T-helper 1 cell (primary cell): ENCODE results near the gene AKIRIN2.
A peak's percentile ranks its signal among the peaks of the same experiment; 100 is the strongest.
"Not testable (repeated sequence)": the region's sequence is repeated elsewhere in the genome, so short reads cannot be mapped to it uniquely, and the experiment has no call there.

Source experiments
- DNase-seq, 5 donors: peaks; one replicate each; pipeline ENCODE4 v3.0.0-alpha.2; 2012 to 2020

The AKIRIN2 gene

DNA sequence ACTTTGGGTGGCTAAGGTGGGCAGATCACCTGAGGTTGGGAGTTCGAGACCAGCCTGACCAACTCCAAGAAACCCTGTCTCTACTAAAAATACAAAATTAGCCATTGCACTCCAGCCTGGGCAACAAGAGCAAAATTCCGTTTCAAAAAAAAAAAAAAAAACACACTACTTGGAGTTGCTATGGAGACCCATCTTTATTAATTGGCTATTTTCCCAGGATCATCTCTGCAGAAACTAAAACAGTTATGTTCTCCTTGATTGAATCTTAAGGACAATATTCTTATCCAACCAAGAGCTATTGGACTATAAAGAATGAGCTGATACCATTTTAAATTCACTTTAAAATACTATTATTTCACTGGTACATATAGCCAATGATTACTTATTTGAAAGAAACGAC lies 14.7 kb downstream of the AKIRIN2 start:
- no peak for DNase-seq

GRCh38 chr6:87686636-87687205 lies 15.3 kb downstream of the AKIRIN2 start:
- DNase-seq: not testable (repeated sequence)

DNA sequence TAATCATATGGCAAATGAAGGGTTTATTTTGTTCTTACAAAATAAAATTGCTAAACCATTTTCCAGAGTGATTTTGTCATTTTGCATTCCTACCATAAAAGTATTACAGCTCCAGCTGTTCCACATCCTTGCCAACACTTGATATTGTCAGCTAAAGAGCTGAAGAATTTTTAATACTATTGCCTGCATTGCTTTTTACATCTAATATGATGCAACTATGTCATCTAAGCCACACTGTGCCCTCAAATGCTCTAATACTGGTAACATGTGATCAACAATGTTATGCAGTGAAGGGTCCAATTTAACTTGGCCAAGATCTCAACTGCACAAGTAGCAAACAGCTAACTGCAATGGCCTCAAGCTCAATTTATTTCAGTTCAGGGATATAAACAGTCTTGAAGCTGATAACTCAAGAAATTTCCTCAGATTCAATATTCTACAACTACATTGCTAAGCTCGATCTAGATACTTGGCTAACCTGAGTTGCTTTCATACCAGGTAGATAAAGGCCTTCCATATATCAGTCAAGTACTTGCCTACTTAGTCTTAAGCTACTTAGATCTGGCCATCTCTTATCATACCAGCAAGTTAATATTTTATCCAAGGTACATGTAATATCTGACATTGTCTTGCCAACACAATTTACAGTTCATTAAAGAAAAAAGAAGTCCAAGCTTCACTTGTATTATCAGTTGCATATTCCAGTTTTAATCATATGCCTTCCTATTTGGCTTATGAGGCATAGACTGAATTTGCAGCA lies 17.0 kb downstream of the AKIRIN2 start:
- DNase-seq: no peak

- DNase-seq: no peak
These were observed 18.1 kb downstream of the AKIRIN2 start for GRCh38 chr6:87683890-87684289.

DNA sequence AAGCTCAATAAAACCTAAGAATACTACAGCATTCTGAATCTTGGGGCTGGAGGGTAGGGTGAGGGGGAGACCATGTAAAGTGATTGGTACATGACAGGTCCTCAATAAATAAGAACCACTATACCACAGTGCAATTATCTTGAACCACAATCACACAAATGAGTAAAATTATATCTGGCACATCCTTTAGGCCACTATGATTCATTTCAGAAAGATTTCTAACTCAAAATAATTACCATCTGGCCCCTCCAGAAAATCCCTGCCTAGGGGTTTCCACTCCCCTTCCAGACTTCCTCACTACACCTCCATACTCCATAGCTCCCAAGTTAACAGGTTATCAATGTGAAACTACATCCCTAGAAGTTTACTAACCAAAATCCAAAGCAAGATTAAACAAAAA lies 19.7 kb downstream of the AKIRIN2 start:
- peak in 1 of 5 donors; percentile 40 for DNase-seq

GRCh38 chr6:87675004-87675681 lies 26.9 kb downstream of the AKIRIN2 start:
- no peak for DNase-seq

DNA sequence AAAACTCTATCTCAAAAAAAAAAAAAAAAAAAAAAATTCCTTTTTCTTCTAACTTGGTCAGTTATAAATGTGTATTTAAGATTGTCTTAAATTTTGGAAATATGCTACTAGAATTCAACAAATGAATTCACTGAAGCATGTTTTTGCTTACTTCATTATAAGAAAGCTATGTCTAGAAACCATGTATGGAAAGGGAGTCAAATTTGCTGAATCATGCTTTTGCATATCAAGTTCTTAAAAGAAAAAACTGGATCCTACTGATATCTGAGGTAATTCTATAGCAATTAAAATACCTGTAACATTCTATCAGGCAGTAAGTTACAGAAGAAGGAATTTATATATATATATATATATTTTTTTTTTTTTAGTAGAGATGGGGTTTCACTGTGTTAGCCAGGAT lies 27.7 kb downstream of the AKIRIN2 start:
- DNase-seq: no peak

GRCh38 chr6:87673237-87673636 lies 28.8 kb downstream of the AKIRIN2 start:
- no peak for DNase-seq

DNA sequence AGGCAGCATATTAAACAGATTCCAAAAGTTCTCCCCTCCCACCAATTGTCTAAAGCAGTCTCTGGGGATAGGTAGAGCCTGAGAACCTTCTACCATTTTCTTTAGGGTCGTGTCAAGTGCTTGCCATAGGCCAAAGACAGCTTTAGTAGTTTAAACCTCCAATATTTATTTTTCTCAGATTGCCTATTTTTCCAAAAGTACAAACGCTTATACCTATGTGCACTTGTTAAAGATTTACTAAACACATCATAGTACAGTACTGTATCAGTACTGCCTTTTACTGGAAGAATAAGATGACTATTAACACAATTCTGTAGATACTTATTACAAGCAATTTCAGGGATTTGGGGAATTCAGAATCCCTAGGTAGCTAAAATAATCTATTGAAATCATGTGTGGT lies 29.4 kb downstream of the AKIRIN2 start:
- DNase-seq: no peak

GRCh38 chr6:87671555-87672029 lies 30.4 kb downstream of the AKIRIN2 start:
- no peak for DNase-seq

GRCh38 chr6:87670707-87671106 lies 31.3 kb downstream of the AKIRIN2 start:
- DNase-seq: no peak

- DNase-seq: no peak
These were observed 33.0 kb downstream of the AKIRIN2 start for GRCh38 chr6:87669051-87669450.

GRCh38 chr6:87668013-87668412 lies 34.0 kb downstream of the AKIRIN2 start:
- DNase-seq: no peak

DNA sequence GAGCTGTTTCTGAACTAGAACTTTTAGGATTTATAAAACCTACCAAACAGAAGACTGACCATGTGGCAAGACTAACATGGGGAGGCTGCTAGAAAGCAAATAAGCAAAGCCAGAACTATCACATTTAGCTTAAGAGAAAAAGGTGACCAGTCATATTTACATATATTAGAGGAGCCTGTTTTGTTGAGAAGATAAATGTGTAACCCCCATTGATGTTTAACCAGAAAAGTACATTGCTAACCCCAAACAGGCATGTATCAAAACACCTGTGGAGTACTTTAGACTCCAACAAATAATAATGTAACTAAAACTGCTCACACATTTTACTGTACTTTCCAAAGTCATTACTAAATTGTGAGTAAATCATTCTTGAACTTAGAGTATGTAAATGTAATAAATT lies 35.0 kb downstream of the AKIRIN2 start:
- no peak for DNase-seq

GRCh38 chr6:87664921-87665485 lies 37.0 kb downstream of the AKIRIN2 start:
- DNase-seq: no peak

GRCh38 chr6:87663434-87663833 lies 38.6 kb downstream of the AKIRIN2 start:
- DNase-seq: no peak

- DNase-seq: no peak
These were observed 40.5 kb downstream of the AKIRIN2 start for GRCh38 chr6:87661503-87661902.

DNA sequence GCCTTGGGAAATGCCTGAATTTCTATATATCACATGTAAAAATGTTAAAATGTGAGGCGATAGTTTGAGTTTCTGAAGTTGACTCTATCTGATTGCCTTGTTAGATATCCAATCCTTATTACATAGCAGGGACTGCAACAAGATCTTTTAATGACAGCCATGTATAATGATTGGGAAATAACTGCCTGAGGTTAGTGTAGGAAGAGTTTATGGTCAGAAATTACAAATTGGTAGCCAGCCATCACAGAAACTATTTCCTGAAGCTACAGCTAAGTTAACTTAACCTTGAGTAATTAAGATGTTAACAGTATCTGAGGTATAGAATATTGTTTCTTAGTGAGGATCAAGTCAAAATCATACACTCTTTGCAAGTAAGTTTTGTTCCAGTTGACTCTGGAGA lies 41.0 kb downstream of the AKIRIN2 start:
- no peak for DNase-seq

GRCh38 chr6:87660226-87660911 lies 41.7 kb downstream of the AKIRIN2 start:
- DNase-seq: no peak

DNA sequence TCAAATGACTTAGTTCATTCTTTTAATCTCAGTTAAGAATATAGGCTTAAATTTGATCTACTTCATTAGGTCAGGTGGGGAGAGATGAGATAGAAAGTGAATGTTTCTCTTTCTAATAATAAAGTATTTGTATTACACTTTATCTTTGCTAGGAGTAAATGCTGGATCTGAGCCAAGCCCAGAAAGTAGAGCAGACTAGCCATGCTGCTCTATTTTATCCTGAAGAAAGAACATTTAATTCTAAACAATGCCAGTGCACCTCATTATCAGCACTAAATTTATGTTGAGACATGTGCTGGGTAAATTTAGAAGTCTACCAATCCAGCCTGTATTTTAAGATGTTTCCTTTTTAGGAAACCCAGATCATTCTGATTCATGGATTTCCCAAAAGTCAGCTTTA lies 43.5 kb downstream of the AKIRIN2 start:
- DNase-seq: no peak

- DNase-seq: peak in 1 of 5 donors; percentile 51
These were observed 45.2 kb downstream of the AKIRIN2 start for GRCh38 chr6:87656857-87657256.

- no peak for DNase-seq
These were observed 46.2 kb downstream of the AKIRIN2 start for GRCh38 chr6:87655824-87656223.

DNA sequence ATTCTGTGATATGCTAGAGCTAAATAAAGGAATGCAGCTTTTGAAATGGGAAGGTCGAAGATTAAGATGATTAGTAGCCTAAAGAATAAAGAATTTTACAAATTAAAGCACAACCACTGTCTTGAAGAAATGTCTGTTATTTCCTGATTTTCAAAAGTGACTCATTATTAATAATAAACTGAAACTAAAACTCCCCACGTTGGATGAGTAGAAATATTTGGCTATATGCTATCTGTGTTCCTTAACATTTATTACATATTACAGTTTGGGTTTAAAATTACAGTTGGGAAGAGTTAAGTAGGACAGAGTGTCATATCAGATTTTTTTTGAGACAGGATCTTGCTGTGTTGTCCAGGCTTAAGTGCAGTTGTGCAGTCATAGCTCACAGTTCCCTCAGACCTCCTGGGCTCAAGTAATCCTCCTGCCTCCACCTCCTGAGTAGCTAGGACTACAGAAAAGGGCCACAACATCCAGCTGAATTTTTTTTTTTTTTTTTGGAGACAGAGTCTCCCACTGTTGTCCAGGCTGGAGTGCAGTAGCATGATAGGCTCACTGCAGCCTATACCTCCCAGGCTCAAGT lies 47.1 kb downstream of the AKIRIN2 start:
- no peak for DNase-seq
